Activated CD4-positive, alpha-beta T cell treated with anti-CD3 and anti-CD28 coated beads, Interleukin-2, amount 50 U/mL, for 24 hours (primary cell): ENCODE data around the gene NCF4.
A peak's percentile ranks its signal among the peaks of the same experiment; 100 is the strongest.

Experiments
- DNase-seq, 2 donors: peaks; one replicate each; pipeline ENCODE4 v3.0.0-alpha.2; 2020; ENCODE audit warnings: low read depth in 1 of 2, low spot score in 1 of 2

NCF4 gene

GRCh38 chr22:36835903-36836302, 24.9 kb upstream of the NCF4 start:
- DNase-seq, result no peak

GRCh38 chr22:36838119-36839030, 22.4 kb upstream of the NCF4 start:
- DNase-seq, result no peak

- no peak for DNase-seq
These were observed 21.3 kb upstream of the NCF4 start for GRCh38 chr22:36839356-36840073.

GRCh38 chr22:36840106-36840505, 20.7 kb upstream of the NCF4 start:
- no peak for DNase-seq

- DNase-seq, result no peak
These were observed 14.5 kb upstream of the NCF4 start for GRCh38 chr22:36846271-36846670.

- no peak for DNase-seq
These were observed 13.9 kb upstream of the NCF4 start for GRCh38 chr22:36846949-36847348.

GRCh38 chr22:36850056-36850455, 10.8 kb upstream of the NCF4 start:
- DNase-seq, result no peak

- no peak for DNase-seq
These were observed 10.1 kb upstream of the NCF4 start for GRCh38 chr22:36850682-36851081.

GRCh38 chr22:36852056-36852973, 8.5 kb upstream of the NCF4 start:
- DNase-seq, result no peak

- peak; percentile 86 to 88 for DNase-seq
These were observed 7.3 kb upstream of the NCF4 start for GRCh38 chr22:36853407-36854099.

- DNase-seq, result no peak
These were observed 5.3 kb upstream of the NCF4 start for GRCh38 chr22:36855478-36855877.

GRCh38 chr22:36856121-36856791, 4.5 kb upstream of the NCF4 start:
- DNase-seq, result peak; percentile 91 to 98

- DNase-seq, result no peak
These were observed 4.0 kb upstream of the NCF4 start for GRCh38 chr22:36856792-36857135.

GRCh38 chr22:36858156-36858555, 2.6 kb upstream of the NCF4 start:
- DNase-seq, result no peak

GRCh38 chr22:36858966-36859365, 1.8 kb upstream of the NCF4 start:
- DNase-seq, result no peak

GRCh38 chr22:36860017-36860416, 789 bp upstream of the NCF4 start:
- DNase-seq, result no peak

- no peak for DNase-seq
These were observed 377 bp upstream of the NCF4 start for GRCh38 chr22:36860438-36860820.

GRCh38 chr22:36862251-36863242, 1.7 kb downstream of the NCF4 start:
- no peak for DNase-seq

GRCh38 chr22:36863281-36863680, 2.5 kb downstream of the NCF4 start:
- no peak for DNase-seq
